ENCODE data around the gene INPP4B.

Gene INPP4B

GRCh38 chr4:142030010-142030409 lies 816.1 kb downstream of the INPP4B start:
- no peak for DNase-seq (ENCODE audit: low spot score)
- no peak for FAIRE-seq

GRCh38 chr4:142021761-142022160 lies 824.3 kb downstream of the INPP4B start:
- DNase-seq (ENCODE audit: low spot score) (no peak), FAIRE-seq (no peak)

GRCh38 chr4:142021181-142021580 lies 824.9 kb downstream of the INPP4B start:
- DNase-seq (ENCODE audit: low spot score) (no peak), FAIRE-seq (no peak)

GRCh38 chr4:142016031-142016430 lies 830.1 kb downstream of the INPP4B start:
- DNase-seq (ENCODE audit: low spot score) = no peak
- FAIRE-seq = no peak

GRCh38 chr4:142009751-142010150 lies 836.4 kb downstream of the INPP4B start:
- DNase-seq (ENCODE audit: low spot score) (no peak), FAIRE-seq (no peak)

- DNase-seq (ENCODE audit: low spot score) (no peak), FAIRE-seq (no peak)
Observed at GRCh38 chr4:142005519-142005918, 840.6 kb downstream of the INPP4B start.

- DNase-seq (ENCODE audit: low spot score) (no peak), FAIRE-seq (no peak)
Observed at GRCh38 chr4:141999446-142000143, 846.5 kb downstream of the INPP4B start.

GRCh38 chr4:141995056-141995455 lies 851.0 kb downstream of the INPP4B start:
- no peak for DNase-seq (ENCODE audit: low spot score)
- no peak for FAIRE-seq

- no peak for DNase-seq (ENCODE audit: low spot score)
- FAIRE-seq = no peak
Observed at GRCh38 chr4:141977433-141977832, 868.7 kb downstream of the INPP4B start.

Measured in RCC 7860 (cell line).